AG04450 (cell line): Measurements from ENCODE around the gene MYLK2. TPM values are rescaled to one million over a fixed set of nuclear protein-coding genes. Genes with fewer than 3 reads are reported as not detected.

Experiments
- CTCF ChIA-PET: fragments of 300-600, 350-600 bp; formaldehyde crosslinking; extraction: SDS; loops from one replicate; lab custom pipeline; 2022; ENCODE audit warnings: antibody characterized with exemption, inconsistent platforms; lab: Charles Lee
- POLR2A ChIA-PET: fragments of 350-600 bp; formaldehyde crosslinking; extraction: SDS; loops from one replicate; lab custom pipeline; 2021; ENCODE audit warnings: antibody characterized with exemption, inconsistent platforms; lab: Yijun Ruan, JAX
- DNase-seq: peaks from one replicate; pipeline ENCODE4 v3.0.0-alpha.2; 2011; ENCODE audit warnings: low read depth, low spot score
- H3K27ac ChIP-seq: one replicate; pipeline ENCODE4 v1.5.1; 2012; ENCODE audit warnings: low read depth, low read length, control low read depth
- H3K27me3 ChIP-seq: one replicate; pipeline ENCODE4 v1.6.0; 2012; ENCODE audit warnings: low read length; ENCODE audit not compliant: control insufficient read depth, insufficient read depth
- H3K4me3 ChIP-seq: 2 replicates; pipeline ENCODE4 v1.5.1; 2011; ENCODE audit warnings: mild to moderate bottlenecking, low read depth, low read length, control low read depth
- H3K9me3 ChIP-seq: 2 replicates; pipeline ENCODE4 v1.5.1; 2012; ENCODE audit warnings: low read length; ENCODE audit not compliant: control insufficient read depth, insufficient read depth
- CTCF ChIP-seq: IDR thresholded peaks from 2 replicates; pipeline ENCODE4 v1.5.1; 2011; ENCODE audit warnings: low read depth, low read length, control low read depth, inconsistent platforms
- polyA plus RNA-seq: library from polyadenylated mRNA; depleted of rRNA; stranded (reverse); fragments of >200 nt; gene quantifications from 2 replicates; pipeline ENCODE4 v1.2.3, GENCODE V29; 2011

Gene MYLK2
- polyA plus RNA-seq, 1 experiment, result not detected

GRCh38 chr20:31861385-31862156 is 42.4 kb downstream of the MYLK2 start:
- POLR2A ChIA-PET, result no interaction called here
- peak overlapping the region; percentile 48 for H3K4me3 ChIP-seq
- H3K27me3 ChIP-seq, result peaks cover 63% of the 10 kb centered on the region
- H3K9me3 ChIP-seq, result no peaks in the 10 kb centered on the region
- CTCF ChIA-PET, result interaction anchor here (1.0 to 4.2 kb wide), 2 partner anchors 9 to 10 kb away, joined by 3 to 30 read pairs; no protein-coding TSS in a partner anchor
- DNase-seq, result no peak
- TF ChIP-seq CTCF, result no peak
- H3K27ac ChIP-seq, result no peak overlapping the region

GRCh38 chr20:31862157-31862470 is 43.0 kb downstream of the MYLK2 start:
- Histone ChIP-seq H3K9me3 (no peaks in the 10 kb centered on the region), H3K4me3 (no peak overlapping the region), H3K27me3 (peaks cover 67% of the 10 kb centered on the region), H3K27ac (no peak overlapping the region)
- ChIA-PET CTCF (interaction anchor here (4.2 kb wide), 1 partner anchor 9 kb away, joined by 30 read pairs; no protein-coding TSS in a partner anchor), POLR2A (no interaction called here)
- DNase-seq, result no peak
- no peak for TF ChIP-seq CTCF

GRCh38 chr20:31862506-31862905 is 43.4 kb downstream of the MYLK2 start:
- Histone ChIP-seq H3K27me3 (peaks cover 67% of the 10 kb centered on the region), H3K27ac (no peak overlapping the region), H3K4me3 (no peak overlapping the region), H3K9me3 (no peaks in the 10 kb centered on the region)
- DNase-seq, result no peak
- POLR2A ChIA-PET, result no interaction called here
- CTCF ChIA-PET, result interaction anchor here (4.2 kb wide), 1 partner anchor 9 kb away, joined by 30 read pairs; no protein-coding TSS in a partner anchor
- no peak for TF ChIP-seq CTCF

- no peak overlapping the region for H3K4me3 ChIP-seq
- peaks cover 61% of the 10 kb centered on the region for H3K27me3 ChIP-seq
- H3K27ac ChIP-seq, result no peak overlapping the region
- ChIA-PET POLR2A (no interaction called here), CTCF (interaction anchor here (4.2 kb wide), 1 partner anchor 10 kb away, joined by 30 read pairs; no protein-coding TSS in a partner anchor)
- no peak for TF ChIP-seq CTCF
- H3K9me3 ChIP-seq, result no peaks in the 10 kb centered on the region
- DNase-seq, result no peak
Observed at GRCh38 chr20:31863296-31864085, 44.3 kb downstream of the MYLK2 start.
